Measurements from ENCODE around the gene KATNAL1. TPM values are rescaled to one million over a fixed set of nuclear protein-coding genes. Genes with fewer than 3 reads are reported as not detected.

Gene KATNAL1
- total and polyA plus RNA-seq, 12 donors: 1.5 to 17.9 (median 9.4) TPM

- Histone ChIP-seq H3K27me3 (no peaks in the 10 kb centered on the region), H3K9me3 (replicated peaks in 1 of 3) (no peaks in the 10 kb centered on the region), H3K4me3 (no peak overlapping the region), H3K36me3 (replicated peaks in 1 of 2) (no peaks in the 10 kb centered on the region), H3K4me1 (replicated peaks in 1 of 2) (no peaks in the 10 kb centered on the region), H3K27ac (no peak overlapping the region)
- 87 to 94% (median 92%) methylated on average over 10 to 11 of the region's 11 CpGs for WGBS, 4 donors
- intact Hi-C loops (cut with DNase I): no loop called here
- no peak for DNase-seq
- no peak for TF ChIP-seq POLR2A (IDR thresholded peaks at IDR 0.05)
- TF ChIP-seq CTCF (IDR thresholded peaks at IDR 0.05): no peak
These were observed 113.8 kb downstream of the KATNAL1 start for GRCh38 chr13:30193279-30194234.

GRCh38 chr13:30192320-30193093 is 114.8 kb downstream of the KATNAL1 start:
- no peak for TF ChIP-seq CTCF (IDR thresholded peaks at IDR 0.05)
- TF ChIP-seq POLR2A (IDR thresholded peaks at IDR 0.05): no peak
- Histone ChIP-seq H3K27me3 (no peaks in the 10 kb centered on the region), H3K4me1 (replicated peaks in 1 of 2) (no peaks in the 10 kb centered on the region), H3K4me3 (no peak overlapping the region), H3K36me3 (replicated peaks in 1 of 2) (no peaks in the 10 kb centered on the region), H3K9me3 (replicated peaks in 1 of 3) (no peaks in the 10 kb centered on the region), H3K27ac (no peak overlapping the region)
- WGBS, 4 donors: 81 to 89% (median 86%) methylated on average over 10 of the region's 10 CpGs
- intact Hi-C loops (cut with DNase I): no loop called here
- DNase-seq: no peak

- intact Hi-C loops (cut with DNase I): no loop called here
- no peak for TF ChIP-seq POLR2A (IDR thresholded peaks at IDR 0.05)
- no peak for TF ChIP-seq CTCF (IDR thresholded peaks at IDR 0.05)
- no peaks in the 10 kb centered on the region for H3K9me3 ChIP-seq (replicated peaks in 1 of 3)
- no peak for DNase-seq
- no peaks in the 10 kb centered on the region for H3K36me3 ChIP-seq (replicated peaks in 1 of 2)
- H3K27me3 ChIP-seq: no peaks in the 10 kb centered on the region
- no peak overlapping the region for H3K4me3 ChIP-seq
- 79 to 82% (median 81%) methylated on average over 5 of the region's 5 CpGs for WGBS, 4 donors
- no peaks in the 10 kb centered on the region for H3K4me1 ChIP-seq (replicated peaks in 1 of 2)
- H3K27ac ChIP-seq: no peak overlapping the region
These were observed 115.8 kb downstream of the KATNAL1 start for GRCh38 chr13:30191491-30192100.
